GM18517 (cell line): Measurements from ENCODE around the gene FANCM.

ENCODE experiments used
- ATAC-seq: cut with Tn5 transposase; IDR thresholded peaks from one replicate; pipeline ENCODE4 v1.9.1; 2021; ENCODE audit warnings: mild to moderate bottlenecking, moderate library complexity; ENCODE audit not compliant: unreplicated experiment

Gene FANCM

DNA sequence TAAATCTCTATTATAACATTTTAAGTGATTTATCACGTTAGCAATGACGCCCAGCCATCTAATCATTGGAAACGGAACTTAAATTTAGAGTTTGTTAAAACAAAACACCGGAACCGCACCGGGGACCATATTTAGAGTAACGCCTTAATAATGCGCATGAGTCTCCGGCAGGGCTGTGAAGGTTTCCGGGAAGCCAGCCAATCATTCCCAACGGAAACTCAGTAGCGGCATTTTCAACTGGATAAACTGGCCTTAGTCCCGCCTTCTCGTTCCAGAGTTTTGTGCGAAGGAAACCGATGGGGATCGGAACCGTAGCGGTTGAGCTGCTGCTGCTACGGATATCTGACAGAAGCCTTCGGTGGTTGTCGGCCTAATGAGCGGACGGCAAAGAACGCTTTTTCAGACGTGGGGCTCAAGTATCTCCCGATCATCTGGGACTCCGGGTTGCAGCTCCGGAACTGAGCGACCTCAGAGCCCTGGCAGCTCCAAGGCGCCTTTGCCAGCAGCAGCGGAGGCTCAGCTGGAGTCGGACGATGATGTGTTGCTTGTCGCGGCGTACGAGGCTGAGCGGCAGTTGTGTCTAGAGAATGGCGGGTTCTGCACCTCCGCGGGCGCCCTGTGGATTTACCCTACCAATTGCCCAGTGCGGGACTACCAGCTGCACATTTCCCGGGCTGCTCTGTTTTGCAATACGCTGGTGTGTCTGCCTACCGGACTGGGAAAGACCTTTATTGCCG lies at the start of gene FANCM:
TSS of gene FANCM (plus strand) at position 272 of the 737 bp plus-strand sequence. CDS start at position 374, 102 bp downstream.
- peak; percentile 44 for ATAC-seq

GRCh38 chr14:45089813-45090212 lies 45.9 kb upstream of the FANCM start:
- ATAC-seq = peak; percentile 56

GRCh38 chr14:45091710-45092109 lies 44.0 kb upstream of the FANCM start:
- no peak for ATAC-seq

- no peak for ATAC-seq
Observed at GRCh38 chr14:45094275-45094674, 41.5 kb upstream of the FANCM start.

- no peak for ATAC-seq
Observed at GRCh38 chr14:45095143-45095542, 40.6 kb upstream of the FANCM start.

- no peak for ATAC-seq
Observed at GRCh38 chr14:45096218-45096617, 39.5 kb upstream of the FANCM start.

- ATAC-seq = no peak
Observed at GRCh38 chr14:45103806-45104205, 31.9 kb upstream of the FANCM start.

DNA sequence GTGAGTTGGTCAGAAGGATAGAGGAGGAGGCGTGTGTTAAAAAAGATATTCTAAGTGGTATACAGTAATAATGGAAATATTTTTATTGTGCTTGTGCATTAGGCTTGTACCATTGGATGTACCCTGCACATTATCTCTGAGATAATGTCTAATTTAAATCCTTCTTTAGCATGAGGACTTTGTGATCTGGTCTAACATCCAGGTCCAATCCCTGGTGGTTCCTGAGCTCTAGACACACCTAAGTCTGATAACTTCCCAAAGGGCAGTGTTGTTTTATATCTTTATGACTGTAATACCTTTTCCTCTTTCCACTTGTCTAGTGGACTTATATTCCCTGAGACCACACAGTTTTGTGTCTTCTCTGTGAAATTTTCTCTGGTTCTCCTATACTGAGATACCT lies 31.2 kb upstream of the FANCM start:
- ATAC-seq = no peak

- no peak for ATAC-seq
Observed at GRCh38 chr14:45112896-45113781, 22.6 kb upstream of the FANCM start.

DNA sequence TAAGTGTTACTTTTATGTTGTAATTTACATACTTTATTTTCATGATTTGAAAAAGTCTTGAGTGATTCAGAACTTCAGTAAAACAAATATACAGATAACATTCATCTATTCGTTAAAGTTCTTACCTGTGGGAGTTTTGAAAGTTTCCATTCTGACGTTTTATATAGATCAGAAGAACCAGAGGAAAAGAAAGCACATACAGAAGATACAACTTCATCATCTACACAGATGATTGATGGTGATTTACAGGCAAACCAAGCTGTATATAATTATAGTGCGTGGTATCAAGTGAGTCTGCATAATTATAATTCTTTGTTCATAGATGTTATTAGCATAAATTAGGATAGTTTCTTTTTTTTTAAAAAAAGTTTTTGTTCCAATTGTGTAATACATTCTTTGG lies 21.4 kb upstream of the FANCM start:
- no peak for ATAC-seq

GRCh38 chr14:45118594-45118993 lies 17.1 kb upstream of the FANCM start:
- ATAC-seq = no peak

GRCh38 chr14:45120096-45120495 lies 15.6 kb upstream of the FANCM start:
- ATAC-seq = no peak

- no peak for ATAC-seq
Observed at GRCh38 chr14:45123271-45123670, 12.5 kb upstream of the FANCM start.

GRCh38 chr14:45125754-45126153 lies 10.0 kb upstream of the FANCM start:
- ATAC-seq = no peak

DNA sequence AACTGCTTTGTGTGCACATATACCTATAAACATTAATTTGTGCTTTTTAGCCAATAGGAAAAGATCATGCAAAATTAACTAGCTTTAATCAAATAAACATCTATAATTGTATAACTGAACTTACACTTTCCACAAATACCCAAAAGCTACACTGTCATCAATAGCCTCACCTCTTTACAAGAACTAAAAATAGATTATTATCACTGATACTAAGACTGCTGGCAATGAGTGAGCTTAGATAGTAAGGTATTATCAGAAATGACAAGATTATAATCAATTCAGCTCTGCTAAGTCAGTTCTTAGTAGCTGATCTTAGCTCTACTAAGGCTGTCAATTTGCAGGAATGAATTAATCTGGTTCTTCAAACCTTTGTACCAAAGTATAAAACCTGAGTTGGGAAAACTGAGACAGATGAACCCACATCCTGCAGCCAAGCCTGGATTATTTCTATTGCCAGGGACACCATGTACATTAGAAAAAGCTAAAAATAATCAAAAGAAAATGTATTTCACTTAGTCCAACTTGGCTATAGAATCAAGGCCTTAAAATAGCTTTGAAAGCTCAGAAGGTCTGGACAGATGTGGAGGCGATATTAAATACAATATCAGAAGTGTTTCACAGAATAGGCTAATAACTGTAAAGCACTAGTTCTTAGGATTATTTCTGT lies 6.6 kb upstream of the FANCM start:
- no peak for ATAC-seq

- no peak for ATAC-seq
Observed at GRCh38 chr14:45133683-45134050, 2.1 kb upstream of the FANCM start.

DNA sequence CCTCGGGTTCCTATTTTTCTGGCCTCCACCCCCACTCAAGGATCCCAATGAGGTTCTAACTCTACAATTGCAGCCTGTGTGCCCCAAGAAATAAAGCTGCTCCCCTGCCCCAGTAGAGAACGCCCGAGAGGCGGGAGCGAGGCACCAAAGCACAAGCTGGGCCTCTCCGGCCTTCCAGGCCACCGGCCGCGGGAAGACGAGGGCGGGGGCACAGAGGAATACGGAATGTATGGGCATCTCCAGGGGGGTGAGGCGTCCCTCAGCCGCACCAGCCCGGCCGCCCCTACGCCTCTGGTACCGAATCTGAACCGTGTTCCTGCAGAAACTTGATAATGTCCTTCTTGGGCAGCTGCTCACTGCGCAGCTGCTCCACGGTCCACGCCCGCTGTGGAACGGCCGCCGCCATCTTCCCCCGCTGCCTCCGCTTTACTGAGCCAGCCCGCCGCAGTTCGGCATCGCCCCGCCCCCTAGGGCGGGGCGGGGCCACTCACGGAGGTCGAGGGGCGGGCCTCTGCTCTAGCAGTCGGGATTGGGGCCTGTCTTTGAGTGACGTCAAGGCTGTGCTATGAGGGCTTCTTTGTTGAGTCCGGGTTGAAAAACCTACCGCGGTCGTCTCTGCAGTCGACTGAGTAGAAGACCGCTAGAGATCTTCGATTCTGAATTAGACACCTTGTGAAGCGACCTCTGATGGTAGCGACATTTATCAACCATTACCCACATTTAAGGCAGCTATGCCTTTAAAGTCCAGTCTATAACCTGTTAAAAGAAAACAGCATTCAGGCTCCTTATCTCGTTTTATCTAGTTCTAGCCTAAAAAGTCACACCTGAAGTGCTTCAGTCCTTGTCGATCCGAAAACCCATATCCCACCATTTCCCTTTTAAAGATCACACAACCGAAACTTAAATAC lies 1.4 kb upstream of the FANCM start, which contains the start of gene FKBP3:
TSS of gene FKBP3 (minus strand) at position 431 of the 908 bp plus-strand sequence. CDS start at position 406, 25 bp downstream.
- ATAC-seq = peak; percentile 91

DNA sequence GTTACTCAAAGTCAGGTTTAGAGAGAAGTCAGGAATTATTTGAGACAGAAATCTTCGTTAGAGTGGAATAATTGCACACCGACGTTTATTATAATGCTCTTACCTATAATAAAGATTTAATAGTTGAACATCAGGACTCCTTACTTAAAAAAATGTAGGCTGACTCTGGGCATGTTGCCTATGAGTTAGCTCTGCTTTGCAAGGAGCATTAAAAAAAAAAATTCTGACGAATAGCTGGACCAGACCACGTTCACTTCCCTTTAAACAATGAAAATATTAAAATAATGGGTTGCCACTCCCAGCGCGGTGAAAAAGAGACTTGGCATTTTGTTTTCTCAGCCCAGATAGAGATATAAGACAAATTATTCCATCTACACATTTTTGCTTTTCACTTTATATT lies 574 bp upstream of the FANCM start:
- ATAC-seq = no peak

GRCh38 chr14:45136399-45136798 lies 669 bp downstream of the FANCM start:
- no peak for ATAC-seq

- ATAC-seq = no peak
Observed at GRCh38 chr14:45140661-45141187, 5.0 kb downstream of the FANCM start.
